ENCODE measurements around the gene AGBL2.
"Not testable (repeated sequence)": the region's sequence is repeated elsewhere in the genome, so short reads cannot be mapped to it uniquely, and the experiment has no call there.

AGBL2 gene

GRCh38 chr11:47642099-47642855 is 72.9 kb downstream of the AGBL2 start, which contains the start of gene MTCH2:
Gene MTCH2 (minus strand): TSS chr11:47642559. CDS start chr11:47642465, 94 bp downstream.
- no peak for TF ChIP-seq JUND (IDR thresholded peaks at IDR 0.05; ENCODE audit: low read depth)
- DNase-seq (ENCODE audit: low read depth in 1 of 2, low spot score in 1 of 2): peak; percentile 94 to 99
- in situ Hi-C loops (cut with HindIII; ENCODE audit: low pct_unique_long_range_greater_than_20kb, low sequenced_read_pairs): no loop called here

- peak in 1 of 2 experiments; percentile 16 for DNase-seq (ENCODE audit: low read depth in 1 of 2, low spot score in 1 of 2)
- no peak for TF ChIP-seq JUND (IDR thresholded peaks at IDR 0.05; ENCODE audit: low read depth)
- in situ Hi-C loops (cut with HindIII; ENCODE audit: low pct_unique_long_range_greater_than_20kb, low sequenced_read_pairs): no loop called here
Observed at GRCh38 chr11:47641600-47642098, 73.5 kb downstream of the AGBL2 start.

DNA sequence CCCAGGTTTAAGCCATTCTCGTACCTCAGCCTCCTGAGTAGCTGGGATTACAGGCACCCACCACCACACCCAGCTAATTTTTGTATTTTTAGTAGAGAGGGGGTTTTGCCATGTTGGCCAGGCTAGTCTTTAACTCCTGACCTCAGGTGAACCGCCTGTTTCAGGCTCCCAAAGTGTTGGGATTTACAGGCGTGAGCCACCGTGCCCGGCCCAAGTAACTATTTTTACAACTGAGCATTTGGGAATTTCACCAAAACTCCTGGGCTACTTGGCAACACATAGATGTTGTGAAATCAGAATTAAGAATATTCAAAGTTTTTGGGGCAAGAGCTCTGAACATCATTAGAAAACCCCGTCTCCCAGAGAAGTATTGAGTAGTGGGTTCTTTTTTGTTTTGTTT is 74.7 kb downstream of the AGBL2 start:
- in situ Hi-C loops (cut with HindIII; ENCODE audit: low pct_unique_long_range_greater_than_20kb, low sequenced_read_pairs): not testable (repeated sequence)

DNA sequence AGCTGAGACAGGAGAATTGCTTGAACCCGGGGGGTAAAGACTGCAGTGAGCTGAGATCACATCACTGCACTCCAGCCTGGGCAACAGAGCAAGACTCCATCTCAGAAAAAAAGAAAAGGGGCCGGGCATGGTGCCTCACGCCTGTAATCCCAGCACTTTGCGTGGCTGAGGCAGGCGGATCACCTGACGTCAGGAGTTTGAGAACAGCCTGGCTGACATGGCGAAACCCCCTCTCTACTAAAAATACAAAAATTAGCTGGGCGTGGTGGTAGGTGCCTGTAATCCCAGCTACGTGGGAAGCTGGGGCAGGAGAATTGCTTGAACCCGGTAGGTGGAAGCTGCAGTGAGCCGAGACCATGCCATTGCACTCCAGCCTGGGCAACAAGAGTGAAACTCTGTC is 78.8 kb downstream of the AGBL2 start:
- DNase-seq (ENCODE audit: low read depth in 1 of 2, low spot score in 1 of 2); in situ Hi-C loops (cut with HindIII; ENCODE audit: low pct_unique_long_range_greater_than_20kb, low sequenced_read_pairs): not testable (repeated sequence)

More for the DNA sequence above, 74.7 kb downstream of the AGBL2 start:
- DNase-seq (ENCODE audit: low read depth in 1 of 2, low spot score in 1 of 2): not testable (repeated sequence)

GRCh38 chr11:47631473-47631872 is 83.7 kb downstream of the AGBL2 start:
- in situ Hi-C loops (cut with HindIII; ENCODE audit: low pct_unique_long_range_greater_than_20kb, low sequenced_read_pairs): no loop called here
- no peak for TF ChIP-seq JUND (IDR thresholded peaks at IDR 0.05; ENCODE audit: low read depth)
- DNase-seq (ENCODE audit: low read depth in 1 of 2, low spot score in 1 of 2): no peak

DNA sequence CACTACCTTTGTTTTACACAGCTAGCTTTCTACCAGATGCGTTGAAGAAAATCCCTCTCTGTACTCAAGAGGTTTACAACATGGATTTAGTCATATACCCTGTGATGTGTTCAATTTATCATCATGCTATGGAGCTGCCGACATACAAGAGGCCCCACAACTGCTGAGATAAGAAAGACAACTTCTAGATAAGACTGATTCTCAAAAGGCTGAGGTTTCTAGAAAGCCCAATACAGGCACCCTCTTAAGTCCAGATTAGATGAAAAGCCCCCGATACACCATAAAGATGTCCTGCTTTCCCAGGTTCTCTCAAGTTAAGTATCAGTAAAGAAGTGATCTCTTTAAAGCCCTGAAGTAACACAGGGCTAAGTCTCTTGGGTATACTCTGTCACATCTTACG is 87.1 kb downstream of the AGBL2 start:
- TF ChIP-seq JUND (IDR thresholded peaks at IDR 0.05; ENCODE audit: low read depth): no peak
- in situ Hi-C loops (cut with HindIII; ENCODE audit: low pct_unique_long_range_greater_than_20kb, low sequenced_read_pairs): no loop called here
- no peak for DNase-seq (ENCODE audit: low read depth in 1 of 2, low spot score in 1 of 2)

GRCh38 chr11:47626234-47626633 is 88.9 kb downstream of the AGBL2 start:
- no peak for DNase-seq (ENCODE audit: low read depth in 1 of 2, low spot score in 1 of 2)
- no peak for TF ChIP-seq JUND (IDR thresholded peaks at IDR 0.05; ENCODE audit: low read depth)
- in situ Hi-C loops (cut with HindIII; ENCODE audit: low pct_unique_long_range_greater_than_20kb, low sequenced_read_pairs): no loop called here

GRCh38 chr11:47620836-47621378 is 94.3 kb downstream of the AGBL2 start:
- in situ Hi-C loops (cut with HindIII; ENCODE audit: low pct_unique_long_range_greater_than_20kb, low sequenced_read_pairs): no loop called here
- no peak for TF ChIP-seq JUND (IDR thresholded peaks at IDR 0.05; ENCODE audit: low read depth)

GRCh38 chr11:47617417-47617809 is 97.8 kb downstream of the AGBL2 start:
- no peak for DNase-seq (ENCODE audit: low read depth in 1 of 2, low spot score in 1 of 2)
- in situ Hi-C loops (cut with HindIII; ENCODE audit: low pct_unique_long_range_greater_than_20kb, low sequenced_read_pairs): no loop called here
- no peak for TF ChIP-seq JUND (IDR thresholded peaks at IDR 0.05; ENCODE audit: low read depth)

More at GRCh38 chr11:47620836-47621378, 94.3 kb downstream of the AGBL2 start:
- DNase-seq (ENCODE audit: low read depth in 1 of 2, low spot score in 1 of 2): no peak

DNA sequence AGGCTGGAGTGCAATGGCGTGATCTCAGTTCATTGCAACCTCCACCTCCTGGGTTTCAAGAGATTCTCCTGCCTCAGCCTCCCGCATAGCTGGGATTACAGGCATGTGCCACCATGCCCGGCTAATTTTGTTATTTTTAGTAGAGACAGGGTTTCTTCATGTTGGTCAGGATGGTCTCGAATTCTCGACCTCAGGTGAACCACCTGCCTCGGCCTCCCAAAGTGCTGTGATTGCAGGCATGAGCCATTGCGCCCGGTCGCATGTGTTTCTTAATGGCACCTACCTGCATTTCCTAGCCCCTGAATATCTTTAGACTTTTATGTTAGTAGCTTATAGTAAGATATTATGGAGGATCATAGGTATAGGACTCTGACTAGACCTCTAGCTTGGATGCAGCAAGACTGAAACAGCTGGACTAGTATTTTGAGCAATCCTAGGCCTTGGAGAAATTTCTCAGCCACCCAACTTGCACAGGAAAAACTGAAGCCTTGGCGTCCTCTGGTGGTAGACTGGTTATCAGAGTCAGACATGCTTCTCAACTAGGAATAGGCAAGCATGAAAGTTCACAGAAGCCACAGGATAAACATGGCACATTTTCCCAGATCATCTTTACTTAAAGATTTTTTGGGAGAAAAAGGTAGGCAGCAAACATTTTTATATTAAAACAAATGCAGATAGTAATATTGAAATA is 98.3 kb downstream of the AGBL2 start:
- TF ChIP-seq JUND (IDR thresholded peaks at IDR 0.05; ENCODE audit: low read depth): no peak
- DNase-seq (ENCODE audit: low read depth in 1 of 2, low spot score in 1 of 2): peak in 1 of 2 experiments; percentile 78
- in situ Hi-C loops (cut with HindIII; ENCODE audit: low pct_unique_long_range_greater_than_20kb, low sequenced_read_pairs): no loop called here

DNA sequence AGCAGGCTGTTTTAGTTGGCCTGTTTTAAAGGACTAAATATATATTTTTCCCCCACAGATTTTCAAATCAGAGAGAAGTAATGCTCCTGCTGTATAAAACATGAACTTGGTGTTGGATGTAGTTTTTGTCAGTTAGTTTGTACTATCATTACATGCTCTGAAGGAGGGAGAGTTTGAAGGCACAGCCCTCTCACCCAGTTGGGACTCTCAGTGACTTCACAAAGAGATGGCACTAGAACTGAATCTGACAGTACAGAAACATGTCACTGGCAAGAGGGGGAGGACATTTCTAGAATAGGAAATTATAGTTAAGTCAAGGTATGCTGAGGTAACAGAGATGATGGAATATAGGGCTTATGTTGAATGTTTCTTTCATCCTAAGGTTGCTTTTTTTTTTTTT is 99.9 kb downstream of the AGBL2 start:
- in situ Hi-C loops (cut with HindIII; ENCODE audit: low pct_unique_long_range_greater_than_20kb, low sequenced_read_pairs): no loop called here
- TF ChIP-seq JUND (IDR thresholded peaks at IDR 0.05; ENCODE audit: low read depth): no peak
- no peak for DNase-seq (ENCODE audit: low read depth in 1 of 2, low spot score in 1 of 2)

- in situ Hi-C loops (cut with HindIII; ENCODE audit: low pct_unique_long_range_greater_than_20kb, low sequenced_read_pairs): no loop called here
- no peak for TF ChIP-seq JUND (IDR thresholded peaks at IDR 0.05; ENCODE audit: low read depth)
Observed at GRCh38 chr11:47611348-47611794, 103.8 kb downstream of the AGBL2 start.

GRCh38 chr11:47609675-47610074 is 105.5 kb downstream of the AGBL2 start:
- in situ Hi-C loops (cut with HindIII; ENCODE audit: low pct_unique_long_range_greater_than_20kb, low sequenced_read_pairs): no loop called here
- no peak for DNase-seq (ENCODE audit: low read depth in 1 of 2, low spot score in 1 of 2)
- TF ChIP-seq JUND (IDR thresholded peaks at IDR 0.05; ENCODE audit: low read depth): no peak

More at GRCh38 chr11:47611348-47611794, 103.8 kb downstream of the AGBL2 start:
- DNase-seq (ENCODE audit: low read depth in 1 of 2, low spot score in 1 of 2): no peak

Data from T47D (cell line).